Colonic mucosa (tissue), 4 donors: ENCODE data around the gene BPIFA1. TPM values are rescaled to one million over a fixed set of nuclear protein-coding genes. Genes with fewer than 3 reads are reported as not detected.
A peak's percentile ranks its signal among the peaks of the same experiment; 100 is the strongest.

Source experiments
- DNase-seq: peaks from one replicate; pipeline ENCODE4 v3.0.0-alpha.2; 2020
- H3K27ac ChIP-seq: fragments of 200-600 bp; one replicate; pipeline ENCODE4 v1.8.0; 2021
- H3K27me3 ChIP-seq: fragments of 200-600 bp; one replicate; pipeline ENCODE4 v1.8.0; 2021
- H3K36me3 ChIP-seq: fragments of 200-600 bp; one replicate; pipeline ENCODE4 v1.8.0; 2021
- H3K4me1 ChIP-seq: fragments of 200-600 bp; one replicate; pipeline ENCODE4 v1.8.0; 2021; ENCODE audit warnings: mild to moderate bottlenecking
- H3K4me3 ChIP-seq: fragments of 200-600 bp; one replicate; pipeline ENCODE4 v1.8.0; 2021
- H3K9ac ChIP-seq, 2 donors: one replicate each; pipeline ENCODE4 v1.7.0; 2013; ENCODE audit warnings: control low read depth in 2 of 2, low read depth in 2 of 2, low read length in 2 of 2
- H3K9me3 ChIP-seq: fragments of 200-600 bp; one replicate; pipeline ENCODE4 v1.8.0; 2021
- CTCF ChIP-seq: fragments of 200-600 bp; IDR thresholded peaks from one replicate; pipeline ENCODE4 v1.8.0; 2022; ENCODE audit warnings: antibody characterized with exemption, mild to moderate bottlenecking
- intact Hi-C: fragments of 100-400 bp; cut with DNase I; formaldehyde crosslinking; loops from one replicate; pipeline ENCODE4 v1.14.1; 2022
- total RNA-seq, 2 donors: library from RNA; stranded (reverse); fragmentation: NEBNext Ultra II Directional in 1 of 2; extraction: Animal tissue kit (Norgen Biotek cat#: 25700) in 1 of 2; gene quantifications; one replicate each; pipeline ENCODE4 v1.2.1, GENCODE V29; 2021
- donor health status: healthy.
- donor health status: DM: no; HTN: no; CAD: no.
- donor health status: DM: no; HTN: no; CAD: no.

The BPIFA1 gene
- total RNA-seq, 2 donors from 2014 or later: not detected

GRCh38 chr20:33210371-33210770 is 25.4 kb upstream of the BPIFA1 start:
- no peak for TF ChIP-seq CTCF
- Histone ChIP-seq H3K27me3 (no peaks in the 10 kb centered on the region), H3K4me1 (no peaks in the 10 kb centered on the region), H3K9ac (no peak overlapping the region), H3K36me3 (no peaks in the 10 kb centered on the region), H3K27ac (no peak overlapping the region), H3K9me3 (no peaks in the 10 kb centered on the region), H3K4me3 (no peak overlapping the region)
- no peak for DNase-seq
- intact Hi-C loops: no loop called here

- peak; percentile 26 for DNase-seq
- no peak for TF ChIP-seq CTCF
- no peaks in the 10 kb centered on the region for H3K9me3 ChIP-seq
- intact Hi-C loops: no loop called here
- H3K4me3 ChIP-seq: no peak overlapping the region
- H3K27me3 ChIP-seq: no peaks in the 10 kb centered on the region
- no peaks in the 10 kb centered on the region for H3K4me1 ChIP-seq
- no peak overlapping the region for H3K9ac ChIP-seq
- H3K27ac ChIP-seq: no peak overlapping the region
- H3K36me3 ChIP-seq: no peaks in the 10 kb centered on the region
These were observed 23.9 kb upstream of the BPIFA1 start for GRCh38 chr20:33211817-33212424.

GRCh38 chr20:33217052-33217451 is 18.7 kb upstream of the BPIFA1 start, which contains the start of gene BPIFA3:
Gene BPIFA3, plus strand, starts transcription at chr20:33217352. Its CDS starts 185 bp downstream, at chr20:33217537.
- intact Hi-C loops: no loop called here
- no peaks in the 10 kb centered on the region for H3K9me3 ChIP-seq
- TF ChIP-seq CTCF: no peak
- H3K36me3 ChIP-seq: no peaks in the 10 kb centered on the region
- no peak for DNase-seq
- H3K4me1 ChIP-seq: no peaks in the 10 kb centered on the region
- H3K27me3 ChIP-seq: no peaks in the 10 kb centered on the region
- H3K4me3 ChIP-seq: no peak within 1 kb of the TSS
- H3K9ac ChIP-seq: no peak within 1 kb of the TSS
- H3K27ac ChIP-seq: no peak within 1 kb of the TSS

- no peak for TF ChIP-seq CTCF
- no peaks in the 10 kb centered on the region for H3K36me3 ChIP-seq
These were observed 11.4 kb upstream of the BPIFA1 start for GRCh38 chr20:33224399-33224798.

GRCh38 chr20:33229843-33230242 is 6.0 kb upstream of the BPIFA1 start:
- H3K9me3 ChIP-seq: no peaks in the 10 kb centered on the region
- intact Hi-C loops: no loop called here
- H3K36me3 ChIP-seq: no peaks in the 10 kb centered on the region
- no peak for DNase-seq
- no peak overlapping the region for H3K9ac ChIP-seq
- no peaks in the 10 kb centered on the region for H3K27me3 ChIP-seq
- no peak overlapping the region for H3K27ac ChIP-seq
- no peak overlapping the region for H3K4me3 ChIP-seq
- no peak for TF ChIP-seq CTCF
- no peaks in the 10 kb centered on the region for H3K4me1 ChIP-seq

More at GRCh38 chr20:33224399-33224798, 11.4 kb upstream of the BPIFA1 start:
- Histone ChIP-seq H3K4me3 (no peak overlapping the region), H3K27me3 (no peaks in the 10 kb centered on the region), H3K4me1 (no peaks in the 10 kb centered on the region), H3K27ac (no peak overlapping the region), H3K9me3 (no peaks in the 10 kb centered on the region), H3K9ac (no peak overlapping the region)
- no peak for DNase-seq
- intact Hi-C loops: no loop called here
